Fibroblast of villous mesenchyme (primary cell): ENCODE measurements around the gene SLC22A5. TPM values are rescaled to one million over a fixed set of nuclear protein-coding genes. Genes with fewer than 3 reads are reported as not detected.

Experiments
- DNase-seq: peaks from one replicate; pipeline ENCODE4 v3.0.0-alpha.2; 2010; ENCODE audit warnings: low read depth
- H3K4me3 ChIP-seq: 2 replicates; pipeline ENCODE4 v1.5.1; 2011; ENCODE audit warnings: low read depth, mild to moderate bottlenecking, low read length
- total RNA-seq: library from RNA; depleted of rRNA; stranded (reverse); fragments of >200 nt; gene quantifications from 2 replicates; pipeline ENCODE4 v1.2.3, GENCODE V29; 2012
- TF ChIP-seq, protein P1 (sequence below): IDR thresholded peaks from 2 replicates; pipeline ENCODE4 v1.5.1; 2012; ENCODE audit warnings: low read depth, mild to moderate bottlenecking, low read length; ENCODE audit not compliant: insufficient read depth

SLC22A5 gene
- total RNA-seq, 1 donor = 7.3 TPM

- H3K4me3 ChIP-seq = no peak overlapping the region
- DNase-seq = peak; percentile 76
- TF ChIP-seq, protein P1, sequence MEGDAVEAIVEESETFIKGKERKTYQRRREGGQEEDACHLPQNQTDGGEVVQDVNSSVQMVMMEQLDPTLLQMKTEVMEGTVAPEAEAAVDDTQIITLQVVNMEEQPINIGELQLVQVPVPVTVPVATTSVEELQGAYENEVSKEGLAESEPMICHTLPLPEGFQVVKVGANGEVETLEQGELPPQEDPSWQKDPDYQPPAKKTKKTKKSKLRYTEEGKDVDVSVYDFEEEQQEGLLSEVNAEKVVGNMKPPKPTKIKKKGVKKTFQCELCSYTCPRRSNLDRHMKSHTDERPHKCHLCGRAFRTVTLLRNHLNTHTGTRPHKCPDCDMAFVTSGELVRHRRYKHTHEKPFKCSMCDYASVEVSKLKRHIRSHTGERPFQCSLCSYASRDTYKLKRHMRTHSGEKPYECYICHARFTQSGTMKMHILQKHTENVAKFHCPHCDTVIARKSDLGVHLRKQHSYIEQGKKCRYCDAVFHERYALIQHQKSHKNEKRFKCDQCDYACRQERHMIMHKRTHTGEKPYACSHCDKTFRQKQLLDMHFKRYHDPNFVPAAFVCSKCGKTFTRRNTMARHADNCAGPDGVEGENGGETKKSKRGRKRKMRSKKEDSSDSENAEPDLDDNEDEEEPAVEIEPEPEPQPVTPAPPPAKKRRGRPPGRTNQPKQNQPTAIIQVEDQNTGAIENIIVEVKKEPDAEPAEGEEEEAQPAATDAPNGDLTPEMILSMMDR = no peak
Observed at GRCh38 chr5:132364319-132364718, 5.2 kb upstream of the SLC22A5 start.

DNA sequence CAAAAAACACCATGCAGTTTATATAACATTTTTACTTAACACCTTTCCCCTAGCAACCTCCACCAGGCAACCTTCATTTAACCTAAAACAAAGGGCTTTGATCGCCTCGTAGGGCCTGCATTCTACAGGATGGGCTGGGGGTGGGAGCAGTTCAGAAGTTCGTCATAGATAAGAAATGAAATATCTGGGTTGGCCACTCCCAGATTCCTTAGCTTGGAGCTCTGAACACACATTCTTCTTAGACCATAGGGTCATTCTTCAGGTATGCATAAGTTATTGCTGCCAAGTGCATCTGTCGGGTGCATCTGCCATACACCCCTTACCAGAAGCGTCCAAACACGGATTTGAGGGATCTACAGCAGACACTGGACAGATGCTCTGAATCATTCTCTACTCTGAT, 4.3 kb upstream of the SLC22A5 start:
- DNase-seq = peak; percentile 86

GRCh38 chr5:132368186-132368585, 1.3 kb upstream of the SLC22A5 start:
- no peak for DNase-seq
- H3K4me3 ChIP-seq = no peak overlapping the region
- TF ChIP-seq, protein P1 = no peak

More for the DNA sequence above, 4.3 kb upstream of the SLC22A5 start:
- TF ChIP-seq, protein P1 = no peak
- no peak overlapping the region for H3K4me3 ChIP-seq

DNA sequence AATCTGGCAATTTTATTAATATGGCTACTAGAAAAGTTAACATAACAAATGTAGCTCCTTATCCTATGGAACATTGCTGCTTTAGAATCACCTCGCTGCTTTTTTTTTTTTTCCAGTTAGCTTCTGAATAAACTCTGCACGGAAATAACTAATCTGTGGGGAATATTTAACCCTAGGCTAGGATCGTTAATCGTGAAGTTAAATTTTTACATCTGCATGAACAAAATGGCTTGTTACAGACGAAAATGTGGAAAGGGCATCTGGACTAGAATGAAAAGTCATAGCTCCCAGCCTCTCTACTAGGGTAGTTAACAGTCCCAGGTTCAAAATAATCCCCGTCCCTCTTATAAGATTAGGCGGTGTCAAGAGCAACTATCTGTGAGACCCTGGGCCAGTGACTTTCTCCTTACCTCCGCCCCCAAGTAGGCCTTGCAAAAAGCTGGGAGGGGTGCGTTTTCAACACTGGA, 470 bp upstream of the SLC22A5 start:
- peak overlapping the region; percentile 65 for H3K4me3 ChIP-seq
- no peak for DNase-seq
- TF ChIP-seq, protein P1 = no peak

DNA sequence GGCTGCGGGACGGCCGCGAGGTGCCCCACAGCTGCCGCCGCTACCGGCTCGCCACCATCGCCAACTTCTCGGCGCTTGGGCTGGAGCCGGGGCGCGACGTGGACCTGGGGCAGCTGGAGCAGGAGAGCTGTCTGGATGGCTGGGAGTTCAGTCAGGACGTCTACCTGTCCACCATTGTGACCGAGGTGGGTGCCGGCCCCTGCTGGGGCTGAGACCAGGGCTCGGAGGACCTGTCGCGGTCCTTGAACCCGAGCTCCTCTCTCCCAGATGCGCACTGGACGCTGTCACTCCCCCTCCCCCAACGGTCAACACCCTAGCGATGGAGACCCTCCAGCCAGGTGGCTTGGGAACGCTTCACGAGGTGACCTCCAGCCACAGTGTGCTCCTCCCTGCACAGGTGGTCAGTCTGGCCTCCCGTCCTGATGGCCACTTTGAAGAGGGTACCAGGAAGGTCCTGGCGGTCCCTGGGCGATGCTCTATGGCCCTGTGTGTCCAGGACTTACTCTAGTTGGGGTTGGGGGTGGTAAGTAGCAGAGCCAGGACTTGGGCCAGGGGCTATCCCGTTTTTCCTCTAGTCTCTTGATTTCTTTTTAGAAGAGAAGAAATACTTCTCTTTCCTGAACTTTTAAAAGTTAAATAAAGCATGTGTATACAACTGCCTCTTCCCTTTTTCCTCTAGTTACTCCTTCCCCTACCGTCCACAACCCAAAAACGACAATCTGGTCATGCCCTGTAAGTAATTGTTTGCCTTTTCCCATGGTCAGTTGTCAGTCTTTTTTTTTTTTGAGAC, 866 bp downstream of the SLC22A5 start:
- TF ChIP-seq, protein P1 = no peak
- peak overlapping the region; percentile 65 for H3K4me3 ChIP-seq
- DNase-seq = no peak

GRCh38 chr5:132370971-132371602, 1.6 kb downstream of the SLC22A5 start:
- no peak overlapping the region for H3K4me3 ChIP-seq
- DNase-seq = no peak
- TF ChIP-seq, protein P1 = no peak
